DOHH2 (cell line): ENCODE results near the gene ZNF414.

Experiments used
- H3F3A ChIP-seq: fragments of 200-600 bp; sonication (generic), shearing (Covaris generic); 2 replicates; pipeline ENCODE4 v1.6.0; 2016; ENCODE audit warnings: antibody characterized with exemption, mild to moderate bottlenecking; ENCODE audit not compliant: control insufficient read depth, insufficient read depth
- H3K27ac ChIP-seq: fragments of 200-600 bp; sonication (generic); 2 replicates; pipeline ENCODE4 v1.5.1; 2014; ENCODE audit warnings: low read depth, mild to moderate bottlenecking, low read length, moderate library complexity
- H3K27me3 ChIP-seq: fragments of 200-600 bp; sonication (generic); 2 replicates; pipeline ENCODE4 v1.6.1; 2014; ENCODE audit warnings: mild to moderate bottlenecking, low read length, mixed read lengths; ENCODE audit not compliant: control insufficient read depth
- H3K36me3 ChIP-seq: fragments of 200-600 bp; sonication (generic); 2 replicates; pipeline ENCODE4 v1.6.1; 2014; ENCODE audit warnings: mild to moderate bottlenecking, low read length, moderate library complexity, mixed read lengths; ENCODE audit not compliant: control insufficient read depth
- H3K4me1 ChIP-seq: fragments of 200-600 bp; sonication (generic); 2 replicates; pipeline ENCODE4 v1.6.1; 2014; ENCODE audit warnings: mild to moderate bottlenecking, low read length, mixed read lengths; ENCODE audit not compliant: control insufficient read depth
- H3K4me2 ChIP-seq: fragments of 200-600 bp; sonication (generic); 2 replicates; pipeline ENCODE4 v1.6.0; 2014; ENCODE audit warnings: mild to moderate bottlenecking, low read length, moderate library complexity
- H3K4me3 ChIP-seq: fragments of 200-600 bp; sonication (generic); 2 replicates; pipeline ENCODE4 v1.5.1; 2014; ENCODE audit warnings: mild to moderate bottlenecking, low read length, mixed read lengths
- H3K79me2 ChIP-seq: fragments of 200-600 bp; sonication (generic); 2 replicates; pipeline ENCODE4 v1.6.1; 2014; ENCODE audit warnings: mild to moderate bottlenecking, low read length, mixed read lengths; ENCODE audit not compliant: control insufficient read depth
- H3K9me2 ChIP-seq: fragments of 200-600 bp; sonication (generic); replicated peaks from 2 replicates; pipeline ENCODE4 v1.6.1; 2014; ENCODE audit warnings: mild to moderate bottlenecking, low read length, mixed read lengths; ENCODE audit not compliant: control insufficient read depth
- H3K9me3 ChIP-seq: fragments of 200-600 bp; sonication (generic); 2 replicates; pipeline ENCODE4 v1.6.1; 2014; ENCODE audit warnings: antibody characterized with exemption, low read length, mixed read lengths; ENCODE audit not compliant: control insufficient read depth, insufficient read depth
- H4K20me1 ChIP-seq: fragments of 200-600 bp; sonication (generic); 2 replicates; pipeline ENCODE4 v1.6.0; 2014; ENCODE audit warnings: low read depth, mild to moderate bottlenecking, antibody characterized with exemption, low read length, moderate library complexity; ENCODE audit not compliant: control insufficient read depth, insufficient read depth
- CTCF ChIP-seq: fragments of 200-600 bp; sonication (generic); IDR thresholded peaks from one replicate; pipeline ENCODE4 v1.5.1; 2014; ENCODE audit warnings: antibody characterized with exemption, mild to moderate bottlenecking, low read depth, low read length; ENCODE audit not compliant: poor library complexity, severe bottlenecking
- EZH2phosphoT487 ChIP-seq: fragments of 200-600 bp; sonication (generic); IDR thresholded peaks from 2 replicates; pipeline ENCODE4 v1.6.1; 2017; ENCODE audit warnings: borderline replicate concordance, mild to moderate bottlenecking, antibody characterized with exemption, low read length, moderate library complexity, mixed read lengths

Gene ZNF414

GRCh38 chr19:8530061-8530679, 16.2 kb upstream of the ZNF414 start:
- H3K36me3 ChIP-seq: no peaks in the 10 kb centered on the region
- no peak for TF ChIP-seq EZH2phosphoT487
- TF ChIP-seq CTCF: no peak
- H3K27me3 ChIP-seq: no peaks in the 10 kb centered on the region
- H4K20me1 ChIP-seq: no peaks in the 10 kb centered on the region
- no peaks in the 10 kb centered on the region for H3K4me1 ChIP-seq
- H3K4me2 ChIP-seq: no peak overlapping the region
- no peaks in the 10 kb centered on the region for H3K79me2 ChIP-seq
- H3K9me2 ChIP-seq: no peaks in the 10 kb centered on the region
- H3K9me3 ChIP-seq: no peaks in the 10 kb centered on the region
- no peak overlapping the region for H3K4me3 ChIP-seq
- no peaks in the 10 kb centered on the region for H3F3A ChIP-seq
- no peak overlapping the region for H3K27ac ChIP-seq

- Histone ChIP-seq H3K9me3 (no peaks in the 10 kb centered on the region), H3K4me2 (no peak overlapping the region), H3K9me2 (no peaks in the 10 kb centered on the region), H4K20me1 (no peaks in the 10 kb centered on the region), H3K27me3 (no peaks in the 10 kb centered on the region), H3K36me3 (no peaks in the 10 kb centered on the region), H3K4me1 (no peaks in the 10 kb centered on the region), H3K79me2 (no peaks in the 10 kb centered on the region), H3K4me3 (no peak overlapping the region), H3F3A (no peaks in the 10 kb centered on the region), H3K27ac (no peak overlapping the region)
- no peak for TF ChIP-seq EZH2phosphoT487
- no peak for TF ChIP-seq CTCF
These were observed 15.5 kb upstream of the ZNF414 start for GRCh38 chr19:8529369-8530006.

- Histone ChIP-seq H3K27ac (no peak overlapping the region), H3K4me2 (no peak overlapping the region), H3K9me3 (no peaks in the 10 kb centered on the region), H3K27me3 (no peaks in the 10 kb centered on the region), H3K36me3 (no peaks in the 10 kb centered on the region), H3K4me3 (no peak overlapping the region), H3F3A (no peaks in the 10 kb centered on the region), H4K20me1 (no peaks in the 10 kb centered on the region), H3K79me2 (no peaks in the 10 kb centered on the region), H3K9me2 (no peaks in the 10 kb centered on the region), H3K4me1 (no peaks in the 10 kb centered on the region)
- no peak for TF ChIP-seq EZH2phosphoT487
These were observed 14.5 kb upstream of the ZNF414 start for GRCh38 chr19:8528500-8528899.

GRCh38 chr19:8526345-8527091, 12.6 kb upstream of the ZNF414 start:
- Histone ChIP-seq H3K36me3 (no peaks in the 10 kb centered on the region), H3F3A (no peaks in the 10 kb centered on the region), H3K9me2 (no peaks in the 10 kb centered on the region), H3K9me3 (no peaks in the 10 kb centered on the region), H4K20me1 (no peaks in the 10 kb centered on the region), H3K4me3 (no peak overlapping the region), H3K79me2 (no peaks in the 10 kb centered on the region), H3K4me1 (no peaks in the 10 kb centered on the region), H3K27ac (no peak overlapping the region), H3K27me3 (no peaks in the 10 kb centered on the region), H3K4me2 (no peak overlapping the region)
- TF ChIP-seq CTCF (no peak), EZH2phosphoT487 (no peak)
